Sigmoid colon (tissue), 4 donors: Measurements from ENCODE around the gene PTGER4.

Experiments
- CTCF ChIP-seq, 4 experiments: fragments of 450-650 bp in 3 of 4; fragments of 200-600 bp in 1 of 4; IDR thresholded peaks; one replicate each; pipeline ENCODE4 v1.5.1; 2016 to 2019; ENCODE audit warnings: antibody characterized with exemption in 4 of 4, mild to moderate bottlenecking in 3 of 4, moderate library complexity in 2 of 4
- EP300 ChIP-seq, 4 donors: sonication (generic); formaldehyde crosslinking; IDR thresholded peaks; one replicate each; pipeline ENCODE4 v1.6.1; 2017; ENCODE audit warnings: antibody characterized with exemption in 4 of 4
- POLR2AphosphoS5 ChIP-seq, 4 donors: sonication (generic); formaldehyde crosslinking; IDR thresholded peaks; one replicate each; pipeline ENCODE4 v1.6.1; 2017; ENCODE audit warnings: antibody characterized with exemption in 4 of 4

- TF ChIP-seq CTCF (IDR thresholded peaks at IDR 0.05) (no peak), EP300 (IDR thresholded peaks at IDR 0.05) (no peak), POLR2AphosphoS5 (IDR thresholded peaks at IDR 0.05) (no peak)
Observed at GRCh38 chr5:40654377-40654991, 25.2 kb upstream of the PTGER4 start.
